Ovary (tissue), 9 donors: ENCODE measurements around the gene ARHGDIB. TPM values are rescaled to one million over a fixed set of nuclear protein-coding genes. Genes with fewer than 3 reads are reported as not detected.

Experiments used
- DNase-seq, 5 donors: peaks; one replicate each; pipeline ENCODE4 v3.0.0-alpha.2; 2019 to 2020
- H3K27ac ChIP-seq, 2 donors: fragments of 200-600 bp; one replicate each; pipeline versions ENCODE4 v1.5.1 to v1.8.0; 2019 to 2022
- H3K27me3 ChIP-seq: fragments of 200-600 bp; one replicate; pipeline ENCODE4 v1.8.0; 2022
- H3K36me3 ChIP-seq: fragments of 200-600 bp; sonication (generic); one replicate; pipeline ENCODE4 v1.5.1; 2019
- H3K4me1 ChIP-seq: one replicate; pipeline ENCODE4 v1.8.1; 2013; ENCODE audit warnings: mild to moderate bottlenecking, moderate library complexity; ENCODE audit not compliant: insufficient read depth
- H3K4me3 ChIP-seq: fragments of 200-600 bp; sonication (generic); one replicate; pipeline ENCODE4 v1.5.1; 2017
- H3K9me3 ChIP-seq, 2 donors: fragments of 200-600 bp in 1 of 2; sonication (generic) in 1 of 2; one replicate each; pipeline versions ENCODE4 v1.5.1 to v1.8.1; 2013 to 2019; ENCODE audit warnings: mild to moderate bottlenecking in 1 of 2, moderate library complexity in 1 of 2
- EP300 ChIP-seq: sonication (generic); formaldehyde crosslinking; IDR thresholded peaks from one replicate; pipeline ENCODE4 v1.6.1; 2017; ENCODE audit warnings: antibody characterized with exemption
- POLR2A ChIP-seq: fragments of 450-650 bp; IDR thresholded peaks from one replicate; pipeline ENCODE4 v1.6.1; 2017; ENCODE audit warnings: antibody characterized with exemption, mild to moderate bottlenecking, moderate library complexity
- WGBS, 3 donors: extraction: QIAGEN DNeasy Blood & Tissue Kit in 1 of 3; methylation state at CpG; one replicate each; pipeline versions ENCODE4 v1.1.5 to v1.1.7; 2013 to 2017; 5-methylcytosine and 5-hydroxymethylcytosine counted together
- intact Hi-C, 4 donors: fragments of 100-400 bp; cut with DNase I; formaldehyde crosslinking; loops; one replicate each; pipeline versions ENCODE4 v1.11.0 to v1.15.1; 2022 to 2023
- polyA plus RNA-seq, 2 donors: library from polyadenylated mRNA; stranded (reverse); fragments of 200-250 nt in 1 of 2; fragments of 350-450 nt in 1 of 2; fragmentation: Illumina TruSeq in 1 of 2; extraction: RNeasy Lipid Tissue Mini Kit (QIAGEN cat#74804) in 1 of 2; gene quantifications; one replicate each; pipeline ENCODE4 v1.2.3, GENCODE V29; 2013 to 2014
- total RNA-seq, 7 donors: library from RNA; depleted of rRNA in 2 of 7; stranded (reverse); fragments of >200 nt in 2 of 7; fragmentation: NEBNext Ultra II Directional in 3 of 7; extraction: Animal tissue kit (Norgen Biotek cat#: 25700) in 3 of 7; gene quantifications; one replicate each; pipeline versions ENCODE4 v1.1.0 to v1.2.4, GENCODE V29; 2016 to 2023
- TF ChIP-seq, protein P1 (sequence below), 3 donors: fragments of 450-650 bp in 2 of 3; fragments of 200-600 bp in 1 of 3; IDR thresholded peaks; one replicate each; pipeline versions ENCODE4 v1.5.1 to v1.8.0; 2016 to 2022; ENCODE audit warnings: antibody characterized with exemption in 3 of 3, mild to moderate bottlenecking in 1 of 3
- donor health status: DM: no; HTN: no; CAD: no; lungs with moderate emphysema.
- donor health status: DM: no; HTN: no; CAD: no.
- donor health status: Bipolar disorder and iron deficiency.
- donor health status: DM: yes; HTN: yes; CAD: no.
- donor health status: DM: no; HTN: no; CAD: no.
- donor health status: DM: yes; HTN: yes; CAD: no.

Gene ARHGDIB
- total and polyA plus RNA-seq, 9 donors: 16.0 to 212 (median 36.6) TPM

DNA sequence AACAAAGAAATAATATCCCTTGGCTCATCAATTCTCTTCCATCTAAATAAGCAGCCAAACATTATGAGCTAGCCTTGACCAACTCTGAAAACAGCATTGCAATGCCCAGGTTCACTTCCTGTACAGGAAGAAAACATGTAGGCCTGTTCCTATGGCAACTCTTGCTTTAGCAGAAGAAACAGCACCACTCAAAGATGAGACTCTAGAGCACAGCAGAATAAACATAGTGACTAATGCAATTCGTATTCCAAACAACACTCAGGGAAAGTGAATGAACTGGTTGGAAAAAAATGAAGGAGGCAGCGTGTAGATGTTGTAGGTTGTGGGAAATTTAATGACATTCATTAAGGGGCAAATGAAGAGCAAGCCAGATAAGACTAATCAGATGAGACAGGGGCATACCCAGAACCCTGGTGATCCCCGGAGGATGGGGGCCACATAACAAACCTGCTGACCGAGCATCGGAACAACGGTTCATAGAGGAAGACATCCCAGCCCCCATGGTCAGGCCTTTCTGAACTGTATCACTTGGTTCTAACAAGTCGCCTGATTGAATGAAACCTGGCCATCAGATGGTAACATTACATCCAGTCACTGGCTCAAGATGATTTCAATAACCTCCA lies 9.0 kb downstream of the ARHGDIB start:
- H3K4me1 ChIP-seq: peaks cover 9% of the 10 kb centered on the region
- intact Hi-C loops: loop anchor here in 1 of 4 donors (10.0 kb wide), 1 partner anchor 58 kb away; no protein-coding TSS in a partner anchor
- no peak overlapping the region for H3K4me3 ChIP-seq
- 54 to 59% (median 56%) methylated on average over 7 of the region's 7 CpGs for WGBS, 3 donors
- H3K9me3 ChIP-seq: no peaks in the 10 kb centered on the region
- no peaks in the 10 kb centered on the region for H3K27me3 ChIP-seq
- DNase-seq: peak in 1 of 5 donors; percentile 31
- TF ChIP-seq POLR2A: no peak
- TF ChIP-seq EP300: no peak
- TF ChIP-seq, protein P1, sequence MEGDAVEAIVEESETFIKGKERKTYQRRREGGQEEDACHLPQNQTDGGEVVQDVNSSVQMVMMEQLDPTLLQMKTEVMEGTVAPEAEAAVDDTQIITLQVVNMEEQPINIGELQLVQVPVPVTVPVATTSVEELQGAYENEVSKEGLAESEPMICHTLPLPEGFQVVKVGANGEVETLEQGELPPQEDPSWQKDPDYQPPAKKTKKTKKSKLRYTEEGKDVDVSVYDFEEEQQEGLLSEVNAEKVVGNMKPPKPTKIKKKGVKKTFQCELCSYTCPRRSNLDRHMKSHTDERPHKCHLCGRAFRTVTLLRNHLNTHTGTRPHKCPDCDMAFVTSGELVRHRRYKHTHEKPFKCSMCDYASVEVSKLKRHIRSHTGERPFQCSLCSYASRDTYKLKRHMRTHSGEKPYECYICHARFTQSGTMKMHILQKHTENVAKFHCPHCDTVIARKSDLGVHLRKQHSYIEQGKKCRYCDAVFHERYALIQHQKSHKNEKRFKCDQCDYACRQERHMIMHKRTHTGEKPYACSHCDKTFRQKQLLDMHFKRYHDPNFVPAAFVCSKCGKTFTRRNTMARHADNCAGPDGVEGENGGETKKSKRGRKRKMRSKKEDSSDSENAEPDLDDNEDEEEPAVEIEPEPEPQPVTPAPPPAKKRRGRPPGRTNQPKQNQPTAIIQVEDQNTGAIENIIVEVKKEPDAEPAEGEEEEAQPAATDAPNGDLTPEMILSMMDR (IDR thresholded peaks at IDR 0.05): no peak
- H3K27ac ChIP-seq: no peak overlapping the region
- no peaks in the 10 kb centered on the region for H3K36me3 ChIP-seq

DNA sequence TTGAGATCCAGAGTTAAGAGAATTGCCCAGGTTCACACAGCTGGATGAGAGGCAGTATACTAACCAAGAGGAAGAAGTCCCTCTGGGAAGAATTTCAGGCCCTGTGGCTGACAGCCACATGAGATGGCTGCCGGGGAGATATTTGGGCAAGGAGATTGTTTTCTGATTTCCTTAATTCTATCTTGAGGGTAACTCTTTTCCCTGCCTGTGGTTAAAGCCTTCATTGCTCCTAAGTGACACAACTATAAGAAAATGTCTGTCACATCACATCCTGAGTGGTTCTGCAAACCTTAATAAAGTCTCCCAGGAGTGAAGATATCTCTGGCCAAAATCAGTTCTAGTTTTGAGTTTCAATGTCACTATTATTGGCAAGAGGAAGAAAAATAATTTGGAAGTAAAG lies 9.6 kb downstream of the ARHGDIB start:
- no peaks in the 10 kb centered on the region for H3K9me3 ChIP-seq
- H3K36me3 ChIP-seq: no peaks in the 10 kb centered on the region
- 52 to 84% (median 60%) methylated on average over 1 of the region's 1 CpG for WGBS, 3 donors
- intact Hi-C loops: loop anchor here in 1 of 4 donors (10.0 kb wide), 1 partner anchor 57 kb away; no protein-coding TSS in a partner anchor
- peaks cover 9% of the 10 kb centered on the region for H3K4me1 ChIP-seq
- H3K27ac ChIP-seq: no peak overlapping the region
- DNase-seq: no peak
- H3K4me3 ChIP-seq: no peak overlapping the region
- no peak for TF ChIP-seq EP300
- TF ChIP-seq, protein P1 (IDR thresholded peaks at IDR 0.05): no peak
- no peak for TF ChIP-seq POLR2A
- H3K27me3 ChIP-seq: no peaks in the 10 kb centered on the region

DNA sequence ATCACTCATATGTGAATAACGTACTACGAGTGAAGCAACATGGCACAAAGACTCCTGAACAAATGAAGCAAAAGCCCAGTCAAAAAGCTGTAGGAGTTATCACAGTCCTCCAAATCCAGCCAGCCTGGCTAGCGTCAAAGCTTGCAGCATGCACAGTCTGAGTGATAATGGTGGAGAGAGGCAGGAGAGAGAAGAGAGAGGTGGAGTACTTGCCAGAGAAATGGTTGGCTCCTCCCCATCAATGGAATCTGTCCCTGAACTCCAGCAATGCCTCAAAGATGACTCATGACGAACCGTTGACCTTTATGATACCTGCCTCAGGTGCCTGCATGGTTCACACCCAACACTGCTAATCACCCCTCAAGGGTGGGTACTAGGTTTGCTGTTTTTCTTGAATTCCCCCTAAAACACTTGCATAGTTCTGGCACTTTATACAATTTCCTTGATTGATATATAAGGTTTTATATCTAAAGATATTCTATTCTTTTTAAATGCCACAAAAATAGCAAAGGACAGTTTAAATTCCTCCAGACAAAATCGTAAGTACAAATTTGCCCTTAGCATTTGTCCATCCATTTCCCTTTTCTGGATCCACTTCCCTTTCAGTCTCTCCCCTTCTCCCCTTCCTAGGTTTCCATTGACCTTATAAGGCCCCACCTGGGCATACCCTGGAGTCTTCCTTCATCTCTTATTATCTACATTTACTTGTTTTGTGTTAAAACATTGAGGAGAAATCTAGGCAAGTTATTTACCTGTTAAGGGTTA lies 10.2 kb downstream of the ARHGDIB start:
- no peak for DNase-seq
- Histone ChIP-seq H3K4me1 (peaks cover 9% of the 10 kb centered on the region), H3K27ac (no peak overlapping the region), H3K36me3 (no peaks in the 10 kb centered on the region), H3K9me3 (no peaks in the 10 kb centered on the region), H3K27me3 (no peaks in the 10 kb centered on the region), H3K4me3 (no peak overlapping the region)
- intact Hi-C loops: loop anchor here in 1 of 4 donors (10.0 kb wide), 1 partner anchor 56 kb away; no protein-coding TSS in a partner anchor
- WGBS, 3 donors: 76 to 89% (median 83%) methylated on average over 6 of the region's 6 CpGs
- TF ChIP-seq EP300: no peak
- no peak for TF ChIP-seq POLR2A
- TF ChIP-seq, protein P1 (IDR thresholded peaks at IDR 0.05): no peak

DNA sequence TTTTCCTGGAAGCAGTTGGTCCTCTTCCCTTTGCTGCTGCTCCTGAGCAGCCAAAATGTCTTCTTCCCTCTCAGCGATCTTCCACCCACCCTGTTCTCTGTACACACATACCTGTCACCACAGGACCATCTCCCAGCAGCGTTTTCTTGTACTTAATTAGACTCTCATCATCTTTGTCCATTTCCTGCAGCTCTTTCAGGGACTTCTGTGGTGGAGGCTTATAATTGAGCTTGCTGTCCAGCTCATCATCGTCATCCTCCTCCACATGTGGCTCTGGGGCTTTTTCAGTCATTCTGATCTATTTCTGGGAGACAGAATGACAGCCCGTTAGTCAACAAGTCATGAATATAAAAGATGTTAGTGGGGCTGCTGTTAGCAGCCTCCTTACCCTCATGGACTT lies 11.0 kb downstream of the ARHGDIB start:
- Histone ChIP-seq H3K4me1 (peaks cover 9% of the 10 kb centered on the region), H3K36me3 (no peaks in the 10 kb centered on the region), H3K4me3 (no peak overlapping the region), H3K27ac (no peak overlapping the region), H3K27me3 (no peaks in the 10 kb centered on the region), H3K9me3 (no peaks in the 10 kb centered on the region)
- DNase-seq: no peak
- TF ChIP-seq POLR2A (no peak), EP300 (no peak)
- intact Hi-C loops: loop anchor here in 1 of 4 donors (10.0 kb wide), 1 partner anchor 56 kb away; no protein-coding TSS in a partner anchor
- 78 to 85% (median 82%) methylated on average over 4 of the region's 4 CpGs for WGBS, 3 donors
